ENCODE measurements around the gene FEM1A. TPM values are rescaled to one million over a fixed set of nuclear protein-coding genes. Genes with fewer than 3 reads are reported as not detected.
A peak's percentile ranks its signal among the peaks of the same experiment; 100 is the strongest.
"Not testable (repeated sequence)": the region's sequence is repeated elsewhere in the genome, so short reads cannot be mapped to it uniquely, and the experiment has no call there.

Gene FEM1A
- total and polyA plus RNA-seq, 2 of the 8 experiments (the other 6 are each of a cell fraction or from before 2014, with no cell fraction given) = 6.7 to 16.1 TPM

GRCh38 chr19:4792019-4792865, 708 bp downstream of the FEM1A start:
- H3K79me1 ChIP-seq (ENCODE audit: low read depth, low read length); H4K91ac ChIP-seq (replicated peaks; ENCODE audit: insufficient read length, low read length); H2BK12ac ChIP-seq (ENCODE audit: low read depth, low read length); H3K14ac ChIP-seq (ENCODE audit: insufficient read length); H4K20me1 ChIP-seq (replicated peaks in 1 of 2; ENCODE audit: control insufficient read depth in 1 of 2, insufficient read depth in 2 of 2, low read length in 2 of 2); H3K27me3 ChIP-seq (replicated peaks in 1 of 4; ENCODE audit: control insufficient read depth in 3 of 4, extremely low read depth in 1 of 4, insufficient read depth in 3 of 4, low read length in 3 of 4); H2BK20ac ChIP-seq (ENCODE audit: low read length); H3K4ac ChIP-seq (replicated peaks; ENCODE audit: insufficient read length, low read depth, low read length); H2AFZ ChIP-seq (ENCODE audit: low read length); H4K5ac ChIP-seq (ENCODE audit: insufficient read length, low read depth, low read length); H3K9me3 ChIP-seq (ENCODE audit: insufficient read depth in 2 of 2, low read depth in 1 of 2, low read length in 1 of 2); FAIRE-seq; DNase-seq (ENCODE audit: low read depth in 1 of 2, low spot score in 2 of 2); H3K23me2 ChIP-seq (ENCODE audit: low read depth, low read length); H2BK15ac ChIP-seq (ENCODE audit: low read length); H3K56ac ChIP-seq (replicated peaks; ENCODE audit: insufficient read length, low read depth, low read length); H3K23ac ChIP-seq (ENCODE audit: insufficient read length); H2BK120ac ChIP-seq (replicated peaks; ENCODE audit: low read depth, low read length); H3K4me1 ChIP-seq (replicated peaks in 1 of 4; ENCODE audit: control insufficient read depth in 3 of 4, insufficient read depth in 4 of 4, low read length in 3 of 4); H3K18ac ChIP-seq (ENCODE audit: extremely low read depth, low read length): not testable (repeated sequence)
- ChIA-PET CTCF (ENCODE audit: partially characterized antibody) (interaction anchor here (0.9 to 8.7 kb wide), 8 partner anchors 10 to 70 kb away, joined by 3 to 212 read pairs (median 7); no protein-coding TSS in a partner anchor), POLR2A (ENCODE audit: partially characterized antibody) (interaction anchor here (0.9 to 2.9 kb wide), 9 partner anchors 8 to 68 kb away, joined by 3 to 16 read pairs (median 6); partner anchors contain the start of gene DPP9)
- Histone ChIP-seq H3K79me2 (ENCODE audit: control insufficient read depth in 1 of 2, insufficient read depth in 2 of 2, low read length in 2 of 2) (peaks cover 3 to 35% of the 10 kb centered on the region in 2 experiments; a peak in 3 of 4 replicates), H3K9ac (replicated peaks in 1 of 4; ENCODE audit: extremely low read depth in 1 of 4, low read depth in 3 of 4, low read length in 3 of 4) (peak overlapping the region; percentile 91 to 98 (median 96)), H2AK5ac (ENCODE audit: low read depth, low read length) (0 out of 2 replicates have a peak overlapping the region, but pooled peaks have one; percentile 65), H2BK5ac (ENCODE audit: low read depth, low read length) (peak overlapping the region; percentile 71), H3K36me3 (ENCODE audit: control insufficient read depth in 2 of 4, insufficient read depth in 4 of 4, low read length in 3 of 4) (peaks cover 5 to 28% (median 10%) of the 10 kb centered on the region in 4 experiments; a peak in 7 of 8 replicates), H3K4me3 (ENCODE audit: extremely low read depth in 1 of 4, insufficient read depth in 2 of 4, low read depth in 3 of 4, low read length in 4 of 4) (peak overlapping the region; percentile 80 to 86 (median 83)), H3K27ac (ENCODE audit: low read depth, low read length) (peak overlapping the region; percentile 95), H4K8ac (ENCODE audit: extremely low read depth, insufficient read depth, low read length) (peak overlapping the region; percentile 99), H3K4me2 (ENCODE audit: insufficient read depth in 1 of 2, low read depth in 2 of 2, low read length in 2 of 2) (peak overlapping the region; percentile 82 to 88)
- TF ChIP-seq MAX (IDR thresholded peaks at IDR 0.05) = peak; percentile 70
- peak; percentile 56; the same call in 1 of the 2 replicates for TF ChIP-seq PHF8 (conservative IDR thresholded peaks at IDR 0.05; ENCODE audit: low read depth, low read length)
- TF ChIP-seq E2F6 (IDR thresholded peaks at IDR 0.05) = peak; percentile 12; the same call in 1 of the 2 replicates
- 17% methylated on average over 66 of the region's 75 CpGs; no CpG with 5 or more reads in 1 of the 2 experiments for WGBS, 2 experiments (ENCODE audit: extremely low coverage in 1 of 2, insufficient coverage in 1 of 2, insufficient read length in 1 of 2, insufficient replicate concordance in 2 of 2, low coverage in 1 of 2, low lambda C conversion rate in 2 of 2, missing lambda C conversion rate in 1 of 2)

Data from H1 (cell line).